SKM-1 (cell line): ENCODE measurements around the gene RNASE8.

Experiments used
- DNase-seq: peaks from one replicate; lab custom pipeline; 2025; ENCODE audit not compliant: unreplicated experiment; lab: John Stamatoyannopoulos, UW

The RNASE8 gene

GRCh38 chr14:21071225-21072030, 13.8 kb downstream of the RNASE8 start:
- DNase-seq, result peak; percentile 59

- peak; percentile 2 for DNase-seq
Measured at GRCh38 chr14:21072031-21072473, 14.4 kb downstream of the RNASE8 start.

GRCh38 chr14:21072781-21073339, 15.2 kb downstream of the RNASE8 start:
- no peak for DNase-seq

- DNase-seq, result no peak
Measured at GRCh38 chr14:21073921-21074320, 16.3 kb downstream of the RNASE8 start.

GRCh38 chr14:21074398-21075272, 17.0 kb downstream of the RNASE8 start:
- DNase-seq, result no peak

- DNase-seq, result no peak
Measured at GRCh38 chr14:21075719-21076437, 18.3 kb downstream of the RNASE8 start.

- DNase-seq, result no peak
Measured at GRCh38 chr14:21077672-21078071, 20.1 kb downstream of the RNASE8 start.

GRCh38 chr14:21078287-21078686, 20.7 kb downstream of the RNASE8 start:
- no peak for DNase-seq

GRCh38 chr14:21078726-21079125, 21.1 kb downstream of the RNASE8 start:
- DNase-seq, result no peak

- no peak for DNase-seq
Measured at GRCh38 chr14:21081521-21082142, 24.0 kb downstream of the RNASE8 start.

- DNase-seq, result no peak
Measured at GRCh38 chr14:21083565-21084325, 26.1 kb downstream of the RNASE8 start.

GRCh38 chr14:21084396-21084795, 26.8 kb downstream of the RNASE8 start:
- DNase-seq, result no peak

GRCh38 chr14:21084998-21085853, 27.6 kb downstream of the RNASE8 start:
- no peak for DNase-seq

GRCh38 chr14:21086908-21087293, 29.3 kb downstream of the RNASE8 start:
- DNase-seq, result no peak

- DNase-seq, result peak; percentile 22
Measured at GRCh38 chr14:21087294-21088091, 29.9 kb downstream of the RNASE8 start.

- DNase-seq, result no peak
Measured at GRCh38 chr14:21088687-21089086, 31.1 kb downstream of the RNASE8 start.

GRCh38 chr14:21089271-21089670, 31.6 kb downstream of the RNASE8 start:
- DNase-seq, result no peak

GRCh38 chr14:21089877-21090193, 32.2 kb downstream of the RNASE8 start:
- no peak for DNase-seq
